HG02973 (cell line): ENCODE data around the gene ZNF518B.
"Not testable (repeated sequence)": the region's sequence is repeated elsewhere in the genome, so short reads cannot be mapped to it uniquely, and the experiment has no call there.

Experiments
- ATAC-seq: cut with Tn5 transposase; IDR thresholded peaks from one replicate; pipeline ENCODE4 v1.9.1; 2021; ENCODE audit warnings: moderate library complexity; ENCODE audit not compliant: unreplicated experiment

The ZNF518B gene

DNA sequence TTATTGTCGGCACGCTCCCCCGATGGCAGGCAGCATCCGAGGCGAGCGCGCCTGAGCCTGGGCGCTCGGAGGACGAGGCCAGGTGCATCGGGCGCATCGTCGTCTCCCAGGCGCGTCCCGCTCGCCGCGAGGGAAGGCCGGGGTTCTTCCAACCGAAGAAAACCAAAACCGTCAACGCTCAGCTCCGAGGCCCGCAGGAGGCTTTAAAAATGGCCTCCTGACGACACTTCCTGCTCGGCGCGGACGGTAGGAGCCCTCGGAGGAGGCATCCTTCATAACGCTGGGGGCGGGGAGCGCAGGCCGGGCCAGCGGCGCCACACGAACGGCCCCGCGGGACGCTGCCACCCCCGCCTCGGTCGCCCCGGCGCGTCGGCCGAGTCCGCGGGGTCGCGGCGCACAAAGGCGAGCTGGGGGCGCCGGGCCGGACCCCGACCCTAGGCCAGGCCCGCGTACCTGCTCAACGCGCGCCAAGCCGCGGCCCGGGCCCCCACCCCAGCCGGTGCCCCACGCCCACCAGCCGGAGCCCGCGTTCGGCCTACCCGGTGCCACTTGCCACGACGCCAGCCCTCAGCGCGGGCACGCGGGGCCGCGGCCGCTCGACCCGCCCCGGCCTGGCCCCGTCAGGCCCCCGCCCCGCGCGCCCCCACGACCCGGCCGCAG, 501 bp downstream of the ZNF518B start:
- peak; percentile 68 for ATAC-seq

DNA sequence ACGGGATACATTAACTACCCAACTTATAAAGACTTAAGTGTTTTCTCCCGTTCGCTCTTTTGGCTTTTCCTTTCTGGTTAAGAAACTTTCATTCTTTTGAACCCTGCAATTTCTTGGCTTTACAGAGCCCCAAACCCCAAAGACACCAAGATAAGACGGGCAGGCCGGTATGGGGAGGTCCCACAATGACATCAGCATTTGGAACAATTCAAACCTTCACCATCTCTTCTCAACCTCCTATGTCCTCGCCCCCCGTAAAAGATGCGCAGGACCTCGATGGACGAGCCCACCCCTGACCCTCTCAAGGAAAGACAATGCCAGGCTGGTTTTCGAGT, 999 bp downstream of the ZNF518B start:
- no peak for ATAC-seq

DNA sequence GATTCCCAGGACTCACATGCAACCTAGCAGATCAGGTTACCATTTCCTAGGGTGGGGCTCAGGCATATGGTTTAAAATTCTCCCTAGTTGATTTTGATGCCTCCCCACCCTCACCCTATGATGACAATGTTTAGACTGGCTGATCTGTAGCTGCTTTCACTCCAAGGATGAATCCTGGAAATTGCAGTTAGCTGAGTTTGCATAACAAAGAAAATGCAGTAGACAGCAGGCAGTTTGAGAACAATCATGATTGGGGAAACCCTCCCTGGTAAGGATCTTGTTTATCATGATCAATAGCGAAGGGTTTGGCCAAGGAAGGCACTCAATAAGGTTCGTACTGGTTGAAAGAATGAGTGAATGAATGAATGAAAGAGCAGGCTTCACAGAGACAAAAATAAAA, 2.1 kb downstream of the ZNF518B start:
- ATAC-seq: no peak

- no peak for ATAC-seq
Observed at GRCh38 chr4:10454726-10455125, 2.5 kb downstream of the ZNF518B start.

DNA sequence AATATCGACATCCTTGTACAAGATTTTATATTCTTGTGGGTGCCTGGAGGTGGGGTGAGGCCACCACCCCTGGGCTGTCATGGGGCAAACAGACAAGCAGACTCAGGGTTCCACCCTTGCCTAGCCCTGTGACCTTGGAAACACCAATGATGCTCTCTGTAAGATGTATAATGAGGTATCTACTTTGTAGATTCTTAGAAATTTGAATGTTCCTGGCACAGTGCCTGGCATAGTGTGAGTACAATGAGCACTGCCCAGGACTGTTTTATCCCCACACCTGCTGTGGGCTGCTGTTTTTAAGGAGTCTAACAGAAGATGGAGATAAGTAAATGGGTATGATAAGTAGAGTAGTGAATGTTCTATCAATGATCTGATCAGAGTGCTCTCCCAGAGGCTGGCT, 3.1 kb downstream of the ZNF518B start:
- ATAC-seq: no peak

- no peak for ATAC-seq
Observed at GRCh38 chr4:10448991-10449390, 8.2 kb downstream of the ZNF518B start.

GRCh38 chr4:10442976-10443375, 14.2 kb downstream of the ZNF518B start:
- no peak for ATAC-seq

GRCh38 chr4:10441512-10441911, 15.7 kb downstream of the ZNF518B start:
- ATAC-seq: no peak

DNA sequence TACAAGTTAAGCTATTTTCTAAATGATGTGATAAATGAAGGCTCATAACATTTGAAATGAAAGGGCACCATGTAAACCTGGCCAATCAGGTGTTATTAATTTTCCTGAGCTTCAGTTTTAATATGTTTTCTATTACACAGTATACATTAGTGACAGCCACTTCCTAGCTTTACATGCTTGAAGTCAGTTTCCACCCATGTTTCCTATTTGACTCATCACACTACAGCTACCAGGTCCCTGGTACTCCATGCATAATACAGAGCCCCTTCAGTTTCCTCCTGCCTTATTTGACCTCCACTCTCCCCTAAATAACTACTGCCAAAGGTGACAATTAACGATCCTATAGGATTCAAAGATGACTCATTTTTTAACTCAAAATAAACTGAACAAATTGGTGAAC, 18.3 kb downstream of the ZNF518B start:
- ATAC-seq: no peak

DNA sequence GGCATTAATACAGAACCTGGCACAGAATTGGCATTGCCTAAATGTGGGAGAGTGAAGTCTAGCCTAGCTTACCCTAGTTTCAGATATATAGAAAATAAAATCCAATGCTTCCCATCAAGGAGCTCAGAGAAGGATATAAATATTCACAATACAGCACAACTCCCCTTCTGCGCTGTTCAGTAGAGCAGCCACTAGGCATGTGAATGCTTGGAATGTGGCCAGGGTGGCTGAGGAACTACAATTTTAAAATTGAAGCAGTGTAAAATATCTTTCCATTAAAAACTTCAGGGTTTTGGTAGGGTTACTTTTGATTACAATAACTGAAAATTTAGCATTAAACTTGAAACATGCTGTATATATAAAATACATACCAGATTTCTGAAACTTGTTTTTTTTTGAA, 19.5 kb downstream of the ZNF518B start:
- ATAC-seq: no peak

DNA sequence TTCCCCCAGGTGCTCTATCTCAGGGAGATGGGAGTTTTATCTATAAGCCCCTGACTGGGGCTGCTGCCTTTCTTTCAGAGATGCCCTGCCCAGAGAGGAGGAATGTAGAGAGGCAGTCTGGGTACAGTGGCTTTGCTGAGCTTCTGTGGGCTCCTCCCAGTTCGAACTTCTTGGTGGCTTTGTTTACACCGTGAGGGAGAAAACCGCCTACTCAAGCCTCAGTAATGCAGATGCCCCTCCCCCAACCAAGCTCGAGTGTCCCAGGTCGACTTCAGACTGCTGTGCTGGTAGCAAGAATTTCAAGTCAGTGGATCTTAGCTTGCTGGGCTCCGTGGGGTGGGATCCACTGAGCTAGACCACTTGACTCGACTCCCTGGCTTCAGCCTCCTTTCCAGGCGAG, 29.5 kb downstream of the ZNF518B start:
- not testable (repeated sequence) for ATAC-seq

DNA sequence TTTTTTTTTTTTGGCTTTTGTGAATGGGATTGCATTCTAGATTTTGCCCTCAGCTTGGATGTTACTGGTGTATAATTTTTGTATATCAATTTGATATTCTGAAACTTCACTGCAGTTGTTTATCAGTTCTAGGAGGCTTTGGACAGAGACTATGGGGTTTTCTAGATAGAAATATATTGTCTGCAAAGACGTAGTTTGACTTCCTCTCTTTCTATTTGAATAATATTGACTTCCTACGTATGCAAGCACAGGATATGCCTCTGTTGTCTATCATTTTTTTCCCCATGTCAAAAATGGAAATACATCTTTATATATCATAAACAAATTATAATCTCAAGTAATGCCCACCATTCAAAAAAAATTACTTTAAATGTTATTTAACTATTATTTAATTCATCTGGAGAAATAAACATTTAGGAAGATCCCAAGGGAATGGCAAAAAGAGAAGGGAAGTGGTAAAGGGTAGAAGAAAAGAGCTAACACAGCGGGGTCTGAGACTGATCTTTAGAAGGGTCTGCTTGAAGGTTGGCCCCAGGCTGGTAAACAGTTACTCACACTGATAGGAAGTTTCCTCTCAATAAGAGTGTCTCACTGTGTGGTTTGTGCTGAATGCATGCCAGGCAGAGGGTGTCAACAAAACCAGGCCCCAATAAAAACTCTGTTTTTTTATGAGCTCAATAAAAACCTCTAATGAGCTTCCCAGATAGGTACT, 35.7 kb downstream of the ZNF518B start:
- no peak for ATAC-seq

DNA sequence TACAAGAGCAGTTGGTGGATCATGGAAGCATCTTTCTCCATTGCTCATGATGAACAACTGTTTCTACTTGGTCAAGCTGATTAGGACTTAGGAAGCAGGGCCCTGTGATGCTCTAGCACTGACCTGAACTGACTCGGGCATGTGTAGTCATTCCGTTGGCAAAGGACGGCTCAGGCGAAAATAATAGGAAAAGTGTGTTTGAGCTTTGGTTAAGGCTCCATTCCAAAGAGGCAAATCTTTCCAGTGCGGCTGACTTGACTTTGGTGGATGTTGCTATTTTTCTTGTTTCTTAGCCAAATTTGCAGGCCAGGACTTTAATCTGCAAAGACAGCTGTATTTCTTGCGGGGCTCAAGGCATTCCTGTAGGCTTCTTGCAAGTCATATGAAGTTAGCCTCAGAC, 39.5 kb downstream of the ZNF518B start:
- ATAC-seq: no peak

DNA sequence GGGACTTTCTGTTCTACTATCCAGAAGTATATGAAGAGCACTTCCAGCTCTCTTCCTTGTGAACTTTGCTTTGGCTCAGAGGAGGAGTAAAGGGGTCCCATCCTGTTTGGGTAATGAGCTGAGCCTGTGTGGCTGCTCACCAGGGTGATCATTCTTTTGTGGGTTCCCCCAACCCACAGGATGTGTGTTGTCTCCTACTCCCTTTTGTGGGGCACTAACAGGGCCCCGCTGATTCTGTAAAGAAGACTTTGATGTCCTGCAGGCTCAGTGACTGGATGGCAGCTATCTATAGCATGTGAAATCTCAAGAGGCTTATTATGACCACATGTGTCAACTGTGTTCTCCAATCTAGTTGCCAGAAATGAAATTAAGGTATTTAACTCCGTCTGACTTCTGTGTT, 40.8 kb downstream of the ZNF518B start:
- no peak for ATAC-seq

DNA sequence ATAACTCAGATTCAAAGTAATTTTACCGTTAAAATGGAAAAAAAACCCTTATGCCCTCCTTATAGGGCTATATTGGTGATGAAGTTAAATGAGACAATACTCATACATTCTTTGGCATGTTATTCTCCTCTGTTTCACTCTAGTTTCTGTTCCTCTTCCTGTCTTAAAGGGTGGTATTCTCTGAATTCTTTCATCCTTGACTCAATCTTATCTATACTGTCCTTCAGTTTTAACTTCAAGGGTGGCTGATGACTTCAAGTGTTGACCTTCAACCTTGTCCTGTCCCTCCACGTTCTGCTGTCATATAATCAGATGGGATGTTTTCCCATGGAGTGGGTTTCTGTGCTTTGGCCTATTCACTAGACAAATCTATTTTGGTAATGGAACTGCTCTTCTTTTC, 44.0 kb downstream of the ZNF518B start:
- ATAC-seq: peak; percentile 89

DNA sequence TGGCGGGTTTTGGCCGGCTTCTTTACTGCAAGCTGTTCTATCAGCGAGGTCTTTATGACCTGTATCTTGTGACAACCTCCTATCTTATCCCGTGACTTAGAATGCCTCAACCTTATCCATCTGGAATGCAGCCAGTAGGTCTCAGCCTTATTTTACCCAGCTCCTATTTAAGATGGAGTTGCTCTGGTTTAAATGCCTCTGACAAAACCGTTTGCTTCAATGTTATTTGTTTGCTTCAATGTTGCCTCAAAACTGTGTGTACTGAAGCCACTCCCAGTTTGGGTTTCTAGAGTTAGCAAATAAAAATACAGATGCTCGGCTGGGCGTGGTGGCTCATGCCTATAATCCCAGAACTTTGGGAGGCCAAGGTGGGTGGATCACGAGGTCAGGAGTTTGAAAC, 51.6 kb downstream of the ZNF518B start:
- no peak for ATAC-seq

DNA sequence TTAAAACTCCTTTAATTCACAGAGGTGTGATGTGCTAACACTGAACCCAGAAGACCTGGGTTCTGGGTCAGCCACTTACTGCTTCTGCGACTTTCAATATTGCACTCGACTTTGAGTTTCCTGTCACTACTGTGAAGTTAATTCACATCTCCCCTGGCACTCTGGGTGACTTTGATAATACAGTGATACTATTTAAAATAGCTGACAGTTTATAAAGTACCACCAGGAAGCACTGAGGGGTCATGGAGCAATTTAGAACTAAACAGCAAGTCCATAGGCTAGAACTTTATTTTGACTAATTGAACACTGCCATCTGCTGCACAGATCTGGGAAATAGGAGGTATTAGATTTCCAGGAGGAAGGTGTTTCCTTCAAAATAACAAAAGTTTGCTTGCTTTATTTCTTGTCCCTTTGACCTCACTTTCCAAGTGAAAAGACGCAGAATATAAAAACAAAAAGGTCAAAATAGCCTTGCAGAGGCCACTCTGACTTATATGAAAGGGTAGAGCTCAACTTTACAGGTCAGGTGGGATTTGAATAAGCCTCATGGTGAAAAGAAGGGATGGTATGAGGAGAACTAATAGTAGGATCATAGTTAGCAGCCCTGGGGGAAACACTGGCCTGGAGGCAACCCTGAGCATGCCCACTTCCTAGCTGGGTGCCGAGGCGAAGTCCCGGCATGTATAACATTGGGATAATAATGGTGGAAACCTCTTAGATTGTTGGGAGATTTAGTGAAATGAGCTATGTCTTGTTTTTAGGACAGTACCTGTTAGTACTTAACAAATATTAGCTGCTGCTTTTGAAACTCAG, 53.4 kb downstream of the ZNF518B start:
- ATAC-seq: no peak

GRCh38 chr4:10395971-10396580, 61.1 kb downstream of the ZNF518B start:
- no peak for ATAC-seq
